ENCODE data around the gene TBC1D22A.

The TBC1D22A gene

GRCh38 chr22:46823654-46824053 is 61.2 kb downstream of the TBC1D22A start:
- H3K36me3 ChIP-seq (ENCODE audit: insufficient read depth, low read length), result peaks cover 43% of the 10 kb centered on the region
- peaks cover 14% of the 10 kb centered on the region; the same call in 1 of the 2 replicates for H3K79me2 ChIP-seq (ENCODE audit: insufficient read depth, low read length)
- no peak overlapping the region for H2AFZ ChIP-seq (ENCODE audit: low read length)
- no peak overlapping the region for H3K4me2 ChIP-seq (ENCODE audit: low read length)
- no peaks in the 10 kb centered on the region for H3K9me2 ChIP-seq (ENCODE audit: low read depth, low read length)
- no peak overlapping the region for H3K9ac ChIP-seq (ENCODE audit: low read length)
- H3K4me1 ChIP-seq (ENCODE audit: insufficient read depth, low read length, severe bottlenecking), result no peaks in the 10 kb centered on the region
- H3K4me3 ChIP-seq (ENCODE audit: low read depth, low read length, poor library complexity, severe bottlenecking), result no peak overlapping the region
- H3K9me3 ChIP-seq (ENCODE audit: low read length), result no peaks in the 10 kb centered on the region
- no peaks in the 10 kb centered on the region for H3F3A ChIP-seq (ENCODE audit: insufficient read depth, low read length)
- no peak overlapping the region for H3K27ac ChIP-seq (ENCODE audit: low read depth, low read length, poor library complexity, severe bottlenecking)
- TF ChIP-seq CTCF (IDR thresholded peaks at IDR 0.05; ENCODE audit: low read length), result no peak
- TF ChIP-seq EZH2 (IDR thresholded peaks at IDR 0.05; ENCODE audit: borderline replicate concordance, low read length), result no peak
- no peaks in the 10 kb centered on the region for H4K20me1 ChIP-seq (ENCODE audit: insufficient read depth, low read length)
- H3K27me3 ChIP-seq (ENCODE audit: insufficient read depth, low read length), result no peaks in the 10 kb centered on the region

- Histone ChIP-seq H3K9ac (ENCODE audit: low read length) (no peak overlapping the region), H3F3A (ENCODE audit: insufficient read depth, low read length) (no peaks in the 10 kb centered on the region), H3K9me2 (ENCODE audit: low read depth, low read length) (no peaks in the 10 kb centered on the region), H3K4me2 (ENCODE audit: low read length) (no peak overlapping the region), H3K36me3 (ENCODE audit: insufficient read depth, low read length) (peaks cover 49% of the 10 kb centered on the region), H3K4me3 (ENCODE audit: low read depth, low read length, poor library complexity, severe bottlenecking) (no peak overlapping the region), H3K27ac (ENCODE audit: low read depth, low read length, poor library complexity, severe bottlenecking) (no peak overlapping the region), H3K79me2 (ENCODE audit: insufficient read depth, low read length) (peaks cover 11% of the 10 kb centered on the region; the same call in 1 of the 2 replicates), H3K9me3 (ENCODE audit: low read length) (no peaks in the 10 kb centered on the region), H3K27me3 (ENCODE audit: insufficient read depth, low read length) (no peaks in the 10 kb centered on the region), H4K20me1 (ENCODE audit: insufficient read depth, low read length) (no peaks in the 10 kb centered on the region), H3K4me1 (ENCODE audit: insufficient read depth, low read length, severe bottlenecking) (no peaks in the 10 kb centered on the region), H2AFZ (ENCODE audit: low read length) (no peak overlapping the region)
- no peak for TF ChIP-seq CTCF (IDR thresholded peaks at IDR 0.05; ENCODE audit: low read length)
- TF ChIP-seq EZH2 (IDR thresholded peaks at IDR 0.05; ENCODE audit: borderline replicate concordance, low read length), result no peak
Measured at GRCh38 chr22:46824344-46824909, 62.0 kb downstream of the TBC1D22A start.

GRCh38 chr22:46824980-46825544 is 62.6 kb downstream of the TBC1D22A start:
- Histone ChIP-seq H3F3A (ENCODE audit: insufficient read depth, low read length) (no peaks in the 10 kb centered on the region), H3K27me3 (ENCODE audit: insufficient read depth, low read length) (no peaks in the 10 kb centered on the region), H3K27ac (ENCODE audit: low read depth, low read length, poor library complexity, severe bottlenecking) (no peak overlapping the region), H3K36me3 (ENCODE audit: insufficient read depth, low read length) (peaks cover 49% of the 10 kb centered on the region), H3K4me3 (ENCODE audit: low read depth, low read length, poor library complexity, severe bottlenecking) (no peak overlapping the region), H3K9ac (ENCODE audit: low read length) (no peak overlapping the region), H3K9me2 (ENCODE audit: low read depth, low read length) (no peaks in the 10 kb centered on the region), H4K20me1 (ENCODE audit: insufficient read depth, low read length) (no peaks in the 10 kb centered on the region), H3K4me1 (ENCODE audit: insufficient read depth, low read length, severe bottlenecking) (no peaks in the 10 kb centered on the region), H3K9me3 (ENCODE audit: low read length) (no peaks in the 10 kb centered on the region), H3K79me2 (ENCODE audit: insufficient read depth, low read length) (peaks cover 11% of the 10 kb centered on the region; the same call in 1 of the 2 replicates), H2AFZ (ENCODE audit: low read length) (no peak overlapping the region), H3K4me2 (ENCODE audit: low read length) (no peak overlapping the region)
- TF ChIP-seq CTCF (IDR thresholded peaks at IDR 0.05; ENCODE audit: low read length) (no peak), EZH2 (IDR thresholded peaks at IDR 0.05; ENCODE audit: borderline replicate concordance, low read length) (no peak)
